NT2/D1 (cell line): Measurements from ENCODE around the gene XYLT2.

ENCODE experiments used
- DNase-seq: peaks from one replicate; pipeline ENCODE4 v3.0.0-alpha.2; 2011; ENCODE audit warnings: low read depth, low spot score
- H3K27me3 ChIP-seq: 2 replicates; pipeline ENCODE4 v1.6.0; 2011; ENCODE audit warnings: mild to moderate bottlenecking; ENCODE audit not compliant: insufficient read length, insufficient read depth
- H3K36me3 ChIP-seq: 2 replicates; pipeline ENCODE4 v1.6.1; 2011; ENCODE audit warnings: mild to moderate bottlenecking, low read length, mixed read lengths; ENCODE audit not compliant: insufficient read depth, insufficient read length
- H3K4me1 ChIP-seq: 2 replicates; pipeline ENCODE4 v1.5.1; 2011; ENCODE audit not compliant: insufficient read depth, insufficient read length
- H3K4me3 ChIP-seq: 2 replicates; pipeline ENCODE4 v1.5.1; 2011; ENCODE audit warnings: low read depth; ENCODE audit not compliant: insufficient read length
- H3K9ac ChIP-seq: 2 replicates; pipeline ENCODE4 v1.6.0; 2011; ENCODE audit warnings: low read depth; ENCODE audit not compliant: insufficient read length
- H3K9me3 ChIP-seq: 2 replicates; pipeline ENCODE4 v1.5.1; 2011; ENCODE audit warnings: mild to moderate bottlenecking, low read length; ENCODE audit not compliant: insufficient read depth
- SUZ12 ChIP-seq: IDR thresholded peaks from 2 replicates; pipeline ENCODE4 v1.6.1; 2011; ENCODE audit not compliant: insufficient read length, insufficient read depth; ENCODE audit errors: extremely low read depth
- YY1 ChIP-seq: IDR thresholded peaks from 2 replicates; pipeline ENCODE4 v1.6.1; 2011; ENCODE audit not compliant: insufficient read length, insufficient read depth
- ZNF274 ChIP-seq: IDR thresholded peaks from 2 replicates; pipeline ENCODE4 v1.6.1; 2011; ENCODE audit warnings: mild to moderate bottlenecking, low read depth, low read length

XYLT2 gene

DNA sequence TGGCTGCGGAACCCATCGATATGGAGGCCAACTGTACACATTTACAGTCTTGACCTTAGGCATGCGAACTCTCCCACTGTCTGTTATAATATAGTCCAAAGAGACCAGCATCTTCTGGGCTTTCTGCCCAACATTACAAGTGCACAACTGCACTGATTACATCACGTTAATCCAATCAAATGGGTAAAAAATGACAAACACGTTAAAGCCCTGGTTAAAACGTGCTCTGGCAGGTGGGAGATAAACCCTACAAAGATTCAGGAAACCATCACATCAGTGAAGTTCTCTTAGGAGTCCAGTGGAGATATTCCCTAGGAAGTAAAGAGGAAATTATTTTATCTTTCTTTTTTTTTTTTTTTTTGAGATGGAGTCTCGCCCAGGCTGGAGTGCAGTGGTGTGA, 23.7 kb upstream of the XYLT2 start:
- H3K27me3 ChIP-seq: peaks cover 3% of the 10 kb centered on the region
- H3K4me3 ChIP-seq: no peak overlapping the region
- DNase-seq: no peak
- H3K9ac ChIP-seq: no peak overlapping the region
- H3K4me1 ChIP-seq: peaks cover 8% of the 10 kb centered on the region
- TF ChIP-seq ZNF274: no peak
- no peak for TF ChIP-seq SUZ12
- TF ChIP-seq YY1: no peak
- no peaks in the 10 kb centered on the region for H3K36me3 ChIP-seq
- no peaks in the 10 kb centered on the region for H3K9me3 ChIP-seq

DNA sequence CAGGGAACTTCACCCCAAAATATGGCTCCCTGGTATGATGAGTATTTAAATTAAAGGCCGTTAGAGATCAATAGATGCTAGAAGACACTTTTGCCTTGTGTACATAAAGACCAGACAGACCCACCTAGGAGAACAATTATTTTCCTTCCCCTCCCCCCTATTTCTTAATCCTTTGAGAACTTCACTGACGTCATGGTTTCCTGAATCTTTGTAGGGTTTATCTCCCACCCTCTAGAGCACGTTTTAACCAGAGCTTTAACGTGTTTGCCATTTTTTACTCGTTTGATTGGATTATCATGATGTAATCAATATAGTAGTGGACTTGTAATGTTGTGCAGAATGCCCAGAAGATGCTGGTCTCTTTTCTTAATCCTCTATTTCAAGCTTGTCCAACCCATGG, 22.9 kb upstream of the XYLT2 start:
- H3K4me3 ChIP-seq: no peak overlapping the region
- TF ChIP-seq YY1 (no peak), ZNF274 (no peak), SUZ12 (no peak)
- no peak overlapping the region for H3K9ac ChIP-seq
- no peak for DNase-seq
- H3K9me3 ChIP-seq: no peaks in the 10 kb centered on the region
- H3K27me3 ChIP-seq: peaks cover 3% of the 10 kb centered on the region
- H3K4me1 ChIP-seq: peaks cover 4% of the 10 kb centered on the region
- H3K36me3 ChIP-seq: no peaks in the 10 kb centered on the region

DNA sequence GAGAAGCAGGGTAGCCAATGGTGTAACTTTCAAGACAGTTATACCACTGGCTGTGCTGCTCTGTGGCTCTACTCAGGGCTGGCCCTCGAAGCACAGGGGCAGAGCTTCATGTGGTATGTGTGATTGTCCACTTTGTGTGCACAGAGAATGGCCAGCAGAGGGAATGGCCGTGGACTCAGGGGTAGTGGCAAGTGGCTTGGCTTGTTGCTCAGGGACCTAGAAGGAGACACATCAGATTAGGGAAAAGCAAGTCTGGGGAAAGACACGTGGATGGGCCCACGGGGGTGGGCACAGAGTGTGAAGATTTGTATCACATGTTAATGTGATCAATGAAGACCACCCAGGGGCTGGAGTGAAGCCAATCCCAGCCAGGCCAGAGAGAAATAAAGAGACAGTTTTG, 20.0 kb upstream of the XYLT2 start:
- Histone ChIP-seq H3K4me3 (no peak overlapping the region), H3K4me1 (no peaks in the 10 kb centered on the region), H3K9ac (no peak overlapping the region), H3K9me3 (no peaks in the 10 kb centered on the region), H3K36me3 (no peaks in the 10 kb centered on the region), H3K27me3 (peaks cover 3% of the 10 kb centered on the region)
- DNase-seq: no peak
- no peak for TF ChIP-seq SUZ12
- no peak for TF ChIP-seq ZNF274
- TF ChIP-seq YY1: no peak

DNA sequence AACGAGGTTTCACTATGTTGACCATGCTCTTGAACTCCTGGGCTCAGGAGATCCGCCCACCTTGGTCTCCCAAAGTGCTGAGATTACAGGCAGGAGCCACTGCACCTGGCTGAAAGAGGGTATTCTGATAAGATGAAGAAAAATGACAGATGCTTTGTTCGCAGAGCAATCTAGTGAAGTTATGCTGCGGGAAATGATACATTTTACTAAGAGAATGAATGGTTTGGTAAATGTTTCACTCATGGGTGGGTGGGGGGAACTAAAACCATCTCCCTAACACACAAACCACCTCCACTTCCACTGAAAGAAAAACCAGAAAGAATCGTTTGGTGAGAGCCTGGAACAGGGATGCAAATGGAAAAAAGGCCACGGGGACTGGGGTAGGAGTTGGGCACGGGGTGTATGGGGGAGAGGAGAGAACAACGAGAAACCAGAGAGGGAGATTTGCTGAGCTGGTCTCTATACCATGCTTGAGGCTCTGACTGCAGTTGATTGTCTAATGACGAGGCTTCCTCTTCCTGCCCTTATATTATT, 19.0 kb upstream of the XYLT2 start:
- Histone ChIP-seq H3K9ac (no peak overlapping the region), H3K4me3 (no peak overlapping the region), H3K9me3 (no peaks in the 10 kb centered on the region), H3K36me3 (no peaks in the 10 kb centered on the region), H3K4me1 (no peaks in the 10 kb centered on the region), H3K27me3 (peaks cover 3% of the 10 kb centered on the region)
- no peak for DNase-seq
- TF ChIP-seq SUZ12: no peak
- no peak for TF ChIP-seq ZNF274
- TF ChIP-seq YY1: no peak

DNA sequence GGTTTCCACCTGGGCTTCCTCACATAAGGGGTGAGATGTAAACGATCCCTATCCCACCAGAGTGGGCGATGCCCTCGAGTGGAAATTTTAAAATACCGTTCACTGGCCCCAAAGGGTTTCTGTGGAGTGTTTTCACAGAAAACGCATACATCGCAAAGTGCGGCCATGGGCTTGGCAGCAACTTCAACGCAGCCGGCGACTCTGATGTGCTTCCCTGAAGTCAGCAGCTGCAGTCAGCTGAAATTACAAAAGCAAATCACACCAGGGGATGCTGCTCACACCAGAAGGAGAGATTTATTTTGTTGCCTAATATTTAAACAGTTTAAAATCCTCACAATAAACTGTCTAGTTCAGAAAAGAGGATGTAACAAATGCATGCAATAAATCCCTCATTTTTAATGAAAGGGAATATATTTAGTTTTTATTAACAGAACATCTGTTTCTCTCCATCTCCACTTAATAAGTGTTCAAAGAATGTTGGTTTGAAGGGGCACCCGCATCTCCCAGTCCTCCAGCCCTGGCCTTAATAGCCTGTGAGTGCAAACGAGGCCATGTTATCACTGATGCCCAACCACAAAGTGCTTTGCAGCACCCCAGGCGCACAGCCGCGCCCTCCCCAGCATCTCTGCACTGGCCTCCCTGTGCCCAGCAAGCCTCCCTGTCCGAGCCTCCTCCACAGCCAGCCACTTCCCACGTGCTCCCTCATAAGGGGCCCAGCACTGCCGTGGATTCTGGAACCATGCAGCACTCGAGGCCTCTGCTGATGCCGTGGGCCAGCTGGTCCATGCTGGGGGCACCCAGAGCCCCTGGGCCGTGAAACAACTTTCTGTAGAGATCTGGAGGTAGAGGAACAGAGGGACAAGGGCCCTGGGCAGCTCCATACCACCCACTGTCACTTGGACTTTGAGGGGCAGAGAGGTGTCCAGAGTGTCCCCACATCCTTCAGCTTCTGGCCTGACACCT, 17.3 kb upstream of the XYLT2 start:
- Histone ChIP-seq H3K36me3 (no peaks in the 10 kb centered on the region), H3K4me1 (peaks cover 3% of the 10 kb centered on the region), H3K9ac (no peak overlapping the region), H3K4me3 (no peak overlapping the region), H3K9me3 (no peaks in the 10 kb centered on the region), H3K27me3 (peaks cover 3% of the 10 kb centered on the region)
- DNase-seq: no peak
- TF ChIP-seq ZNF274 (no peak), SUZ12 (no peak), YY1 (no peak)

DNA sequence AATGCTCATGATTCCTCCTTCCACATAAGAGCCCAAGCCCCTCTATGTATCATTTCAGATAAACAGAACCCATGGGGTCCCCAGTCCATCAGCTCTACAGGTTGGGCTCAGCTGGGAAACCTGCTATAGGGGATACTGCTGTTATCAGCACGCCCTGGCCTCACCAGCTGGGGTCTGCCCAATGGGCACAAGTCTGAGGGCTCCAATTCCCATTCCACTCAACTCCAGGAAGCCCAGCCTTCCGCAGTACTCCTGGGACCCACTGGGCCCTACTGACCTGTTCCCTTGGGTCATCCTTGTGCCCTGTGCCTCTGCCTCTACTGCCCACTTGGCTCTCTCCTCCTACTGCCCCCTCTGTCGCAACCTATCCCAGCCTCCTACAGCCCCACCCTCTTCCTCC, 16.2 kb upstream of the XYLT2 start:
- H3K9me3 ChIP-seq: no peaks in the 10 kb centered on the region
- H3K9ac ChIP-seq: no peak overlapping the region
- peaks cover 3% of the 10 kb centered on the region for H3K27me3 ChIP-seq
- H3K36me3 ChIP-seq: no peaks in the 10 kb centered on the region
- H3K4me1 ChIP-seq: peaks cover 3% of the 10 kb centered on the region
- H3K4me3 ChIP-seq: no peak overlapping the region
- no peak for TF ChIP-seq YY1
- TF ChIP-seq ZNF274: no peak
- TF ChIP-seq SUZ12: no peak
- DNase-seq: no peak

DNA sequence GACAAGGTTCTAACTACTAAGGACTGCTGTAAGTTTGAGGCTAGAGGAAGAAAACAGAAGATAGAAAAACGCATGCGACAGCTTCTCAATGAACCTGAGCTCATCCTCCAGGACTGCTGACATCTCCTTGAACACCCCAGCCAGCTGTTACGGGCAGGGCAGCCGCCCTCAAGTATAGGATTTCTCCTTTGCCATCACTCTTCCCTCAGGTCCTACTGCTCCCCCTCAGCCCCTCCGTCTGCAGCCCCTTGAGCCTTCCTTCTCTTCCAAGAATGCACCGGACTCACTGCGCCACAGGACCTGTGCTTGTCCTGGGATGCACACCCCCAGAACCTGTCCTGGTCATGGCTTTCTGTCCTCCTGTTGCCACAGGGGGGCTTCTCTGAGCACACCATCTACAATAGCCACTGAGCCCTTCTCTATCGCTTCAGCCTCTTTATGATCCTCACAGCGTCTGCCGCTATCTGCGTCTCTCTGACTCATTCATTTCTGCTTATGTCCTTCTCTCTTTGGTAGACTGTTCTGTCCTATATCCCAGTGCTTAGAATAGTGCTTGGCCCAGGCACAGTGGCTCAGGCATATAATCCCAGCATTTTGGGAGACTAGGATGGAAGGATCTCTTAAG, 15.7 kb upstream of the XYLT2 start:
- no peak for DNase-seq
- TF ChIP-seq SUZ12: no peak
- TF ChIP-seq YY1: no peak
- no peak for TF ChIP-seq ZNF274
- peaks cover 3% of the 10 kb centered on the region for H3K4me1 ChIP-seq
- H3K9me3 ChIP-seq: no peaks in the 10 kb centered on the region
- H3K36me3 ChIP-seq: no peaks in the 10 kb centered on the region
- H3K27me3 ChIP-seq: peaks cover 3% of the 10 kb centered on the region
- no peak overlapping the region for H3K4me3 ChIP-seq
- no peak overlapping the region for H3K9ac ChIP-seq
